SK-N-SH (cell line): ENCODE results near the gene CD163L1. TPM values are rescaled to one million over a fixed set of nuclear protein-coding genes. Genes with fewer than 3 reads are reported as not detected.

Experiments
- CTCF ChIA-PET: fragments of 300-600, 350-600 bp; formaldehyde crosslinking; extraction: SDS; loops from one replicate; lab custom pipeline; 2021; lab: Yijun Ruan, JAX
- POLR2A ChIA-PET: fragments of 350-600 bp; sonication (Branson Sonifier 250); formaldehyde crosslinking; extraction: SDS; loops from one replicate; lab custom pipeline; 2020; ENCODE audit warnings: antibody characterized with exemption, inconsistent platforms; lab: Yijun Ruan, JAX
- DNase-seq: peaks from one replicate; pipeline ENCODE4 v3.0.0; 2012
- H2AFZ ChIP-seq: fragments of 200-600 bp; sonication (generic); 2 replicates; pipeline ENCODE4 v1.8.1; 2016; ENCODE audit warnings: antibody characterized with exemption, mild to moderate bottlenecking, low read depth
- H3F3A ChIP-seq: fragments of 200-600 bp; sonication (generic); replicated peaks from 2 replicates; pipeline ENCODE3; 2016; ENCODE audit warnings: antibody characterized with exemption, mild to moderate bottlenecking; ENCODE audit not compliant: insufficient read depth
- H3K27ac ChIP-seq, 2 experiments: fragments of 200-500 bp in 1 of 2; fragments of 200-600 bp in 1 of 2; sonication (Bioruptor generic) in 1 of 2; sonication (generic), shearing (Covaris generic) in 1 of 2; 2 replicates each; pipeline versions ENCODE4 v1.5.1 to v1.6.1; 2014 to 2016; ENCODE audit warnings: low read depth in 2 of 2, inconsistent platforms in 1 of 2, low read length in 1 of 2, mild to moderate bottlenecking in 1 of 2, mixed read lengths in 1 of 2
- H3K27me3 ChIP-seq: fragments of 200-600 bp; sonication (generic), shearing (Covaris generic); 2 replicates; pipeline ENCODE4 v1.6.1; 2016; ENCODE audit warnings: mixed run types; ENCODE audit not compliant: insufficient read depth
- H3K36me3 ChIP-seq, 2 experiments: fragments of 200-500 bp in 1 of 2; fragments of 200-600 bp in 1 of 2; sonication (Bioruptor generic) in 1 of 2; sonication (generic) in 1 of 2; replicated peaks in 1 of 2; 2 replicates each; pipeline versions ENCODE3 to v1.5.1; 2014 to 2016; ENCODE audit warnings: low read length in 1 of 2, mild to moderate bottlenecking in 1 of 2; ENCODE audit not compliant: insufficient read depth in 2 of 2, control insufficient read depth in 1 of 2
- H3K4me1 ChIP-seq, 2 experiments: fragments of 200-500 bp in 1 of 2; fragments of 200-600 bp in 1 of 2; sonication (Bioruptor generic) in 1 of 2; sonication (generic), shearing (Covaris generic) in 1 of 2; 2 replicates each; pipeline versions ENCODE4 v1.5.1 to v1.6.1; 2014 to 2016; ENCODE audit warnings: low read depth in 1 of 2, low read length in 1 of 2, mixed run types in 1 of 2; ENCODE audit not compliant: insufficient read depth in 2 of 2, control insufficient read depth in 1 of 2
- H3K4me2 ChIP-seq: fragments of 200-600 bp; sonication (generic), shearing (Covaris generic); 2 replicates; pipeline ENCODE4 v1.6.1; 2017; ENCODE audit warnings: mixed run types
- H3K4me3 ChIP-seq, 2 experiments: fragments of 200-500 bp in 1 of 2; fragments of 200-600 bp in 1 of 2; sonication (Bioruptor generic) in 1 of 2; sonication (generic), shearing (Covaris generic) in 1 of 2; 2 replicates each; pipeline versions ENCODE4 v1.5.1 to v1.8.1; 2014 to 2016; ENCODE audit warnings: low read depth in 2 of 2, inconsistent platforms in 1 of 2, low read length in 1 of 2, mild to moderate bottlenecking in 1 of 2, mixed read lengths in 1 of 2, moderate library complexity in 1 of 2
- H3K79me2 ChIP-seq: fragments of 200-600 bp; sonication (generic); 2 replicates; pipeline ENCODE4 v1.8.1; 2017; ENCODE audit warnings: mild to moderate bottlenecking; ENCODE audit not compliant: insufficient read depth
- H3K9ac ChIP-seq: fragments of 200-600 bp; sonication (generic); 2 replicates; pipeline ENCODE4 v1.6.1; 2017; ENCODE audit warnings: mixed run types
- H3K9me2 ChIP-seq: fragments of 200-600 bp; sonication (generic); 2 replicates; pipeline ENCODE4 v1.6.1; 2017; ENCODE audit warnings: mixed run types
- H3K9me3 ChIP-seq: fragments of 200-600 bp; sonication (generic); 2 replicates; pipeline ENCODE4 v1.6.1; 2017; ENCODE audit warnings: mixed run types, mild to moderate bottlenecking, moderate library complexity
- H4K20me1 ChIP-seq: fragments of 200-600 bp; sonication (generic); 2 replicates; pipeline ENCODE4 v1.6.1; 2017; ENCODE audit warnings: mild to moderate bottlenecking, mixed run types; ENCODE audit not compliant: insufficient read depth
- CTCF ChIP-seq: fragments of 200-600 bp; sonication (generic); IDR thresholded peaks from 2 replicates; pipeline ENCODE4 v1.6.1; 2017; ENCODE audit warnings: antibody characterized with exemption, mild to moderate bottlenecking, moderate library complexity
- FOXJ3 ChIP-seq: sonication (generic); formaldehyde crosslinking; IDR thresholded peaks from 2 replicates; pipeline ENCODE4 v1.5.1; 2020; ENCODE audit warnings: mild to moderate bottlenecking, missing genetic modification reagents
- FOXM1 ChIP-seq: IDR thresholded peaks from 2 replicates; pipeline ENCODE4 v1.4.0; 2012; ENCODE audit warnings: low read depth, mild to moderate bottlenecking
- GABPA ChIP-seq: IDR thresholded peaks from 2 replicates; pipeline ENCODE4 v1.4.0; 2012; ENCODE audit warnings: low read depth, mild to moderate bottlenecking
- GATA2 ChIP-seq: sonication (generic); formaldehyde crosslinking; IDR thresholded peaks from 2 replicates; pipeline ENCODE4 v1.5.0; 2020; ENCODE audit warnings: mild to moderate bottlenecking, missing genetic modification reagents
- JUND ChIP-seq: IDR thresholded peaks from 2 replicates; pipeline ENCODE4 v1.4.0; 2012
- MXI1 ChIP-seq: IDR thresholded peaks from 2 replicates; pipeline ENCODE4 v1.6.1; 2012; ENCODE audit warnings: mild to moderate bottlenecking, low read depth, low read length, improper control_type of control experiment
- NFIC ChIP-seq: IDR thresholded peaks from 2 replicates; pipeline ENCODE4 v1.4.0; 2012; ENCODE audit warnings: borderline replicate concordance
- POLR2AphosphoS5 ChIP-seq: IDR thresholded peaks from 2 replicates; pipeline ENCODE4 v1.6.1; 2012; ENCODE audit warnings: low read depth, low read length
- RAD21 ChIP-seq: IDR thresholded peaks from 2 replicates; pipeline ENCODE4 v1.6.1; 2012; ENCODE audit warnings: mild to moderate bottlenecking, low read length
- RCOR1 ChIP-seq: fragments of 150-350 bp; IDR thresholded peaks from 2 replicates; pipeline ENCODE4 v1.6.1; 2017; ENCODE audit warnings: antibody characterized with exemption, low read length
- REST ChIP-seq: IDR thresholded peaks from 2 replicates; pipeline ENCODE4 v1.6.1; 2012; ENCODE audit warnings: mild to moderate bottlenecking, low read depth, low read length, moderate library complexity
- USF2 ChIP-seq: fragments of 150-350 bp; IDR thresholded peaks from 2 replicates; pipeline ENCODE4 v1.6.1; 2017; ENCODE audit warnings: antibody characterized with exemption, low read length, low read depth, borderline replicate concordance
- WGBS: methylation state at CpG from one replicate; pipeline ENCODE4 v1.1.6; 2017; ENCODE audit warnings: low lambda C conversion rate; 5-methylcytosine and 5-hydroxymethylcytosine counted together
- polyA plus RNA-seq, 3 experiments: library from polyadenylated mRNA; depleted of rRNA; stranded (reverse); fragments of >200 nt; gene quantifications; 2 replicates each; pipeline ENCODE4 v1.2.3, GENCODE V29; 2012
- TF ChIP-seq, protein P1 (sequence below): IDR thresholded peaks from 2 replicates; pipeline ENCODE4 v1.4.0; 2012; ENCODE audit warnings: low read depth, borderline replicate concordance

CD163L1 gene
- polyA plus RNA-seq, 1 of the 3 experiments (the other 2 are of a cell fraction), result 0.25 TPM

GRCh38 chr12:7450667-7451066, 6.7 kb upstream of the CD163L1 start:
- ChIA-PET POLR2A (no interaction called here), CTCF (no interaction called here)
- H3K9me2 ChIP-seq, result 0 out of 2 replicates have a peak, but pooled peaks cover 3% of the 10 kb centered on the region
- no peak overlapping the region for H3K4me3 ChIP-seq
- no peaks in the 10 kb centered on the region for H3F3A ChIP-seq
- no peaks in the 10 kb centered on the region for H3K4me1 ChIP-seq
- no peak overlapping the region for H3K27ac ChIP-seq
- H2AFZ ChIP-seq, result no peak overlapping the region
- H4K20me1 ChIP-seq, result no peaks in the 10 kb centered on the region
- no peak for TF ChIP-seq FOXJ3 (CRISPR knock-in tag)
- TF ChIP-seq, protein P1, sequence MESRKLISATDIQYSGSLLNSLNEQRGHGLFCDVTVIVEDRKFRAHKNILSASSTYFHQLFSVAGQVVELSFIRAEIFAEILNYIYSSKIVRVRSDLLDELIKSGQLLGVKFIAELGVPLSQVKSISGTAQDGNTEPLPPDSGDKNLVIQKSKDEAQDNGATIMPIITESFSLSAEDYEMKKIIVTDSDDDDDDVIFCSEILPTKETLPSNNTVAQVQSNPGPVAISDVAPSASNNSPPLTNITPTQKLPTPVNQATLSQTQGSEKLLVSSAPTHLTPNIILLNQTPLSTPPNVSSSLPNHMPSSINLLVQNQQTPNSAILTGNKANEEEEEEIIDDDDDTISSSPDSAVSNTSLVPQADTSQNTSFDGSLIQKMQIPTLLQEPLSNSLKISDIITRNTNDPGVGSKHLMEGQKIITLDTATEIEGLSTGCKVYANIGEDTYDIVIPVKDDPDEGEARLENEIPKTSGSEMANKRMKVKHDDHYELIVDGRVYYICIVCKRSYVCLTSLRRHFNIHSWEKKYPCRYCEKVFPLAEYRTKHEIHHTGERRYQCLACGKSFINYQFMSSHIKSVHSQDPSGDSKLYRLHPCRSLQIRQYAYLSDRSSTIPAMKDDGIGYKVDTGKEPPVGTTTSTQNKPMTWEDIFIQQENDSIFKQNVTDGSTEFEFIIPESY, result no peak
- TF ChIP-seq JUND, result no peak
- no peak for TF ChIP-seq POLR2AphosphoS5
- no peak for TF ChIP-seq RAD21
- no peak for TF ChIP-seq MXI1
- TF ChIP-seq RCOR1, result no peak
- no peak for TF ChIP-seq USF2
- no peak for TF ChIP-seq CTCF
- TF ChIP-seq NFIC, result no peak
- TF ChIP-seq GATA2, result no peak
- no peak for TF ChIP-seq REST
- TF ChIP-seq GABPA, result no peak
- no peak for TF ChIP-seq FOXM1
- H3K9me3 ChIP-seq, result no peaks in the 10 kb centered on the region
- no peak overlapping the region for H3K9ac ChIP-seq
- H3K36me3 ChIP-seq, result no peaks in the 10 kb centered on the region
- DNase-seq, result no peak
- H3K27me3 ChIP-seq, result peaks cover 9% of the 10 kb centered on the region; the same call in 1 of the 2 replicates
- H3K4me2 ChIP-seq, result no peak overlapping the region
- no peaks in the 10 kb centered on the region for H3K79me2 ChIP-seq
- WGBS, result 0% methylated on average over 7 of the region's 7 CpGs
